ENCODE measurements around the gene AMPH. TPM values are rescaled to one million over a fixed set of nuclear protein-coding genes. Genes with fewer than 3 reads are reported as not detected.
"Not testable (repeated sequence)": the region's sequence is repeated elsewhere in the genome, so short reads cannot be mapped to it uniquely, and the experiment has no call there.

Gene AMPH
- total RNA-seq, 1 donor from 2014 or later, result 32.4 TPM

- DNase-seq (ENCODE audit: low read depth, low spot score), result no peak
- Mint-ChIP-seq H3K27ac (ENCODE audit: unreplicated experiment) (no peak overlapping the region), H3K4me3 (no peak overlapping the region), H3K9me3 (no peaks in the 10 kb centered on the region), H3K4me1 (no peaks in the 10 kb centered on the region), H3K36me3 (ENCODE audit: low read depth) (no peaks in the 10 kb centered on the region), H3K27me3 (ENCODE audit: low read depth) (no peaks in the 10 kb centered on the region)
- no peak for TF ChIP-seq CTCF (conservative IDR thresholded peaks at IDR 0.05)
Observed at GRCh38 chr7:38360776-38361175, 270.4 kb downstream of the AMPH start.

GRCh38 chr7:38359071-38359601, 272.0 kb downstream of the AMPH start:
- H3K27me3 Mint-ChIP-seq (ENCODE audit: low read depth); DNase-seq (ENCODE audit: low read depth, low spot score); H3K4me3 Mint-ChIP-seq; H3K4me1 Mint-ChIP-seq; H3K36me3 Mint-ChIP-seq (ENCODE audit: low read depth); H3K27ac Mint-ChIP-seq (ENCODE audit: unreplicated experiment); H3K9me3 Mint-ChIP-seq: not testable (repeated sequence)
- TF ChIP-seq CTCF (conservative IDR thresholded peaks at IDR 0.05), result peak; percentile 45

GRCh38 chr7:38358273-38358831, 272.8 kb downstream of the AMPH start:
- not testable (repeated sequence) for DNase-seq (ENCODE audit: low read depth, low spot score); H3K27ac Mint-ChIP-seq (ENCODE audit: unreplicated experiment); H3K36me3 Mint-ChIP-seq (ENCODE audit: low read depth); H3K27me3 Mint-ChIP-seq (ENCODE audit: low read depth); H3K4me1 Mint-ChIP-seq; H3K9me3 Mint-ChIP-seq; H3K4me3 Mint-ChIP-seq

- not testable (repeated sequence) for H3K27me3 Mint-ChIP-seq (ENCODE audit: low read depth); H3K4me1 Mint-ChIP-seq; H3K36me3 Mint-ChIP-seq (ENCODE audit: low read depth); H3K4me3 Mint-ChIP-seq; H3K27ac Mint-ChIP-seq (ENCODE audit: unreplicated experiment); H3K9me3 Mint-ChIP-seq
- TF ChIP-seq CTCF (conservative IDR thresholded peaks at IDR 0.05), result peak; percentile 47
- DNase-seq (ENCODE audit: low read depth, low spot score), result peak; percentile 36
Observed at GRCh38 chr7:38354271-38354851, 276.8 kb downstream of the AMPH start.

GRCh38 chr7:38353431-38353881, 277.7 kb downstream of the AMPH start:
- H3K36me3 Mint-ChIP-seq (ENCODE audit: low read depth); H3K27ac Mint-ChIP-seq (ENCODE audit: unreplicated experiment): not testable (repeated sequence)

GRCh38 chr7:38351601-38352000, 279.6 kb downstream of the AMPH start:
- no peak for DNase-seq (ENCODE audit: low read depth, low spot score)
- Mint-ChIP-seq H3K4me1 (no peaks in the 10 kb centered on the region), H3K27ac (ENCODE audit: unreplicated experiment) (no peak overlapping the region), H3K9me3 (no peaks in the 10 kb centered on the region), H3K36me3 (ENCODE audit: low read depth) (no peaks in the 10 kb centered on the region), H3K4me3 (no peak overlapping the region), H3K27me3 (ENCODE audit: low read depth) (no peaks in the 10 kb centered on the region)
- TF ChIP-seq CTCF (conservative IDR thresholded peaks at IDR 0.05), result no peak

More at GRCh38 chr7:38353431-38353881, 277.7 kb downstream of the AMPH start:
- not testable (repeated sequence) for H3K4me1 Mint-ChIP-seq; H3K9me3 Mint-ChIP-seq; H3K4me3 Mint-ChIP-seq; DNase-seq (ENCODE audit: low read depth, low spot score); H3K27me3 Mint-ChIP-seq (ENCODE audit: low read depth)

- H3K27ac Mint-ChIP-seq (ENCODE audit: unreplicated experiment); H3K36me3 Mint-ChIP-seq (ENCODE audit: low read depth); H3K9me3 Mint-ChIP-seq; H3K4me3 Mint-ChIP-seq; DNase-seq (ENCODE audit: low read depth, low spot score); H3K27me3 Mint-ChIP-seq (ENCODE audit: low read depth); H3K4me1 Mint-ChIP-seq: not testable (repeated sequence)
Observed at GRCh38 chr7:38350777-38351176, 280.4 kb downstream of the AMPH start.

- H3K36me3 Mint-ChIP-seq (ENCODE audit: low read depth); H3K9me3 Mint-ChIP-seq; H3K4me1 Mint-ChIP-seq; H3K4me3 Mint-ChIP-seq; H3K27ac Mint-ChIP-seq (ENCODE audit: unreplicated experiment); DNase-seq (ENCODE audit: low read depth, low spot score); H3K27me3 Mint-ChIP-seq (ENCODE audit: low read depth): not testable (repeated sequence)
Observed at GRCh38 chr7:38349869-38350583, 281.1 kb downstream of the AMPH start.

GRCh38 chr7:38349126-38349795, 281.9 kb downstream of the AMPH start:
- not testable (repeated sequence) for H3K9me3 Mint-ChIP-seq; H3K27me3 Mint-ChIP-seq (ENCODE audit: low read depth); H3K27ac Mint-ChIP-seq (ENCODE audit: unreplicated experiment); H3K36me3 Mint-ChIP-seq (ENCODE audit: low read depth); H3K4me3 Mint-ChIP-seq; H3K4me1 Mint-ChIP-seq; DNase-seq (ENCODE audit: low read depth, low spot score)

All from neural crest cell (in vitro differentiated cells).